Measurements from ENCODE around the gene EHMT1. TPM values are rescaled to one million over a fixed set of nuclear protein-coding genes. Genes with fewer than 3 reads are reported as not detected.

The EHMT1 gene
- total and polyA plus RNA-seq, 2 donors (not counting 1 experiment from before 2014, with no cell fraction given), result 101 to 394 TPM

DNA sequence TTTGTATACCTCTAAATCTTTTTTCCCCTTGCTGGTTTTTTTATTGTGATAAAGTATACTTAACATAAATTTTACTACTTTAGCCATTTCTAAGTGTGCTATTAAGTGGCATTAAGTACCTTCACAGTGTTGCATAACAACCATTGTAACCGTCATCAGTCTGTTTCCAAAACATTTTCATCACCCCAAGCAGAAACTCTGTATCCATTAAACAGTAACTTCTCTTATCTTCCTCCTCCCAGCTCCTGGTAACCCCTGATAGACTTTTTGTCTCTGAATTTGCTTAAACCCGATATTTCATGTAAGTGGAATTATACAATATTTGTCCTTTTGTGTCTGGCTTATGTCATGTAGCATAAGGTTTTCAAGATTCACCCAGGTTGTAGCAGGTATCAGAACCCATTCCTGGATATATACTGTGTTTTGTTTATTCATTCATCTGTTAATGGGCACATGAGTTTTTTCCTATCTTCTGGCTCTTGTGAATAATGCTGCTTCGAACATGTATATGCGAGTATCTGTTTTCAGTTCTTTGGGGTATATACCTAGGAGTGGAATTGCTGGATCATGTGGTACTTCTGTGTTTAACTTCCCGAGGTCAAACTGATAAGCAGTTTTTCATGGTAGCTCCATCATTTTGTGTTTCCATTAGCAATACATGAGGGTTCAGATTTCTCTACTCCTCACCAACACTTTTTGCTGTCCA is 66.4 kb downstream of the EHMT1 start:
- no peak for TF ChIP-seq EZH2 (IDR thresholded peaks at IDR 0.05; ENCODE audit: borderline replicate concordance, insufficient read depth, low read depth, low read length, poor library complexity, severe bottlenecking)
- TF ChIP-seq, protein P1, sequence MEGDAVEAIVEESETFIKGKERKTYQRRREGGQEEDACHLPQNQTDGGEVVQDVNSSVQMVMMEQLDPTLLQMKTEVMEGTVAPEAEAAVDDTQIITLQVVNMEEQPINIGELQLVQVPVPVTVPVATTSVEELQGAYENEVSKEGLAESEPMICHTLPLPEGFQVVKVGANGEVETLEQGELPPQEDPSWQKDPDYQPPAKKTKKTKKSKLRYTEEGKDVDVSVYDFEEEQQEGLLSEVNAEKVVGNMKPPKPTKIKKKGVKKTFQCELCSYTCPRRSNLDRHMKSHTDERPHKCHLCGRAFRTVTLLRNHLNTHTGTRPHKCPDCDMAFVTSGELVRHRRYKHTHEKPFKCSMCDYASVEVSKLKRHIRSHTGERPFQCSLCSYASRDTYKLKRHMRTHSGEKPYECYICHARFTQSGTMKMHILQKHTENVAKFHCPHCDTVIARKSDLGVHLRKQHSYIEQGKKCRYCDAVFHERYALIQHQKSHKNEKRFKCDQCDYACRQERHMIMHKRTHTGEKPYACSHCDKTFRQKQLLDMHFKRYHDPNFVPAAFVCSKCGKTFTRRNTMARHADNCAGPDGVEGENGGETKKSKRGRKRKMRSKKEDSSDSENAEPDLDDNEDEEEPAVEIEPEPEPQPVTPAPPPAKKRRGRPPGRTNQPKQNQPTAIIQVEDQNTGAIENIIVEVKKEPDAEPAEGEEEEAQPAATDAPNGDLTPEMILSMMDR (IDR thresholded peaks at IDR 0.05), result no peak
- H3K4me2 ChIP-seq (replicated peaks; ENCODE audit: low read depth, low read length, poor library complexity, severe bottlenecking), result no peak overlapping the region
- 92% methylated on average over 2 of the region's 5 CpGs for WGBS (ENCODE audit: insufficient coverage)

More for the DNA sequence above, 66.4 kb downstream of the EHMT1 start:
- Mint-ChIP-seq H3K27me3 (no peaks in the 10 kb centered on the region), H3K9me3 (ENCODE audit: insufficient read depth) (no peaks in the 10 kb centered on the region), H3K4me3 (no peak overlapping the region), H3K27ac (peak overlapping the region; percentile 38), H3K4me1 (peaks cover 71% of the 10 kb centered on the region)
- H2AFZ ChIP-seq (ENCODE audit: insufficient read depth, low read depth, low read length, poor library complexity, severe bottlenecking), result no peak overlapping the region
- intact Hi-C loops (cut with micrococcal nuclease), result no loop called here
- ATAC-seq (ENCODE audit: low read depth) (no peak), DNase-seq (no peak)
- H3K4me1 ChIP-seq (ENCODE audit: control insufficient read depth in 2 of 2, insufficient read depth in 2 of 2, low read length in 2 of 2), result peaks cover 30 to 36% of the 10 kb centered on the region in 2 donors
- no peaks in the 10 kb centered on the region for H4K20me1 ChIP-seq (ENCODE audit: control insufficient read depth, insufficient read depth, low read length, poor library complexity, severe bottlenecking)
- no peaks in the 10 kb centered on the region for H3K9me3 ChIP-seq (ENCODE audit: control extremely low read depth in 1 of 3, control insufficient read depth in 2 of 3, insufficient read depth in 1 of 3, low read length in 2 of 3)
- CTCF ChIA-PET, result interaction anchor here (0.5 to 2.1 kb wide), 3 partner anchors 10 to 14 kb away, joined by 4 to 6 read pairs (median 5); no protein-coding TSS in a partner anchor
- no peak overlapping the region for H3K27ac ChIP-seq (ENCODE audit: low read length in 2 of 2)
- no peak overlapping the region for H3K9ac ChIP-seq (ENCODE audit: low read length)
- no peaks in the 10 kb centered on the region for H3K27me3 ChIP-seq (replicated peaks in 1 of 4; ENCODE audit: control extremely low read depth in 1 of 4, control insufficient read depth in 3 of 4, insufficient read depth in 4 of 4, low read length in 3 of 4)
- POLR2A ChIA-PET, result no interaction called here
- peaks cover 2 to 3% of the 10 kb centered on the region in 2 experiments for H3K36me3 ChIP-seq (replicated peaks in 1 of 2; ENCODE audit: control extremely low read depth in 1 of 2, control insufficient read depth in 1 of 2, extremely low read depth in 1 of 2, insufficient read depth in 2 of 2, low read length in 1 of 2)
- H3K79me2 ChIP-seq (ENCODE audit: control insufficient read depth, insufficient read depth, low read length), result peaks cover 100% of the 10 kb centered on the region
- H3K4me3 ChIP-seq (ENCODE audit: control extremely low read depth in 1 of 5, extremely low read depth in 1 of 5, insufficient read depth in 1 of 5, low read depth in 2 of 5, low read length in 4 of 5), result no peak overlapping the region
